T-cell (primary cell): Measurements from ENCODE around the gene C1QTNF3. TPM values are rescaled to one million over a fixed set of nuclear protein-coding genes. Genes with fewer than 3 reads are reported as not detected.

Experiments
- ATAC-seq, 4 experiments: fragments of 200-7000 bp in 3 of 4; fragments of 150-1000 bp in 1 of 4; cut with Tn5 transposase; replicated peaks in 1 of 4; 1 replicate in 3 of 4; 2 replicates in 1 of 4; pipeline ENCODE4 v1.10.0; 2021; ENCODE audit warnings: moderate library complexity in 3 of 4, mild to moderate bottlenecking in 2 of 4, moderate number of reproducible peaks in 1 of 4
- CTCF ChIA-PET, 2 donors: fragments of 300-600 bp; sonication (Branson Sonifier 250); formaldehyde crosslinking; loops; one replicate each; lab custom pipeline; 2022; ENCODE audit warnings: antibody characterized with exemption in 2 of 2; lab: Charles Lee
- POLR2A ChIA-PET, 2 donors: fragments of 300-600 bp; sonication (Branson Sonifier 250); formaldehyde crosslinking; loops; one replicate each; lab custom pipeline; 2022; ENCODE audit warnings: antibody characterized with exemption in 2 of 2; lab: Charles Lee
- DNase-seq, 35 experiments: peaks; one replicate each; pipeline versions ENCODE4 v3.0.0 to v3.0.0-alpha.2; 2013 to 2023
- H3K27ac ChIP-seq: one replicate; pipeline ENCODE4 v1.5.1; 2013; ENCODE audit warnings: low read length
- H3K27me3 ChIP-seq, 2 experiments: replicated peaks in 1 of 2; 1 replicate in 1 of 2; 2 replicates in 1 of 2; pipeline versions ENCODE4 v1.6.1 to v1.7.0; 2013; ENCODE audit warnings: low read length in 1 of 2, mixed read lengths in 1 of 2; ENCODE audit not compliant: control insufficient read depth in 2 of 2, insufficient read depth in 2 of 2; ENCODE audit errors: extremely low read depth in 1 of 2
- H3K36me3 ChIP-seq, 2 donors: 1 replicate in 1 of 2; 2 replicates in 1 of 2; pipeline versions ENCODE4 v1.6.1 to v1.7.0; 2013; ENCODE audit warnings: low read length in 1 of 2; ENCODE audit not compliant: control insufficient read depth in 2 of 2, insufficient read depth in 1 of 2; ENCODE audit errors: extremely low read depth in 1 of 2
- H3K4me1 ChIP-seq, 2 experiments: 1 replicate in 1 of 2; 2 replicates in 1 of 2; pipeline versions ENCODE4 v1.6.1 to v1.7.0; 2013; ENCODE audit warnings: low read length in 2 of 2, mixed read lengths in 1 of 2; ENCODE audit not compliant: insufficient read depth in 2 of 2, control insufficient read depth in 1 of 2; ENCODE audit errors: extremely low read depth in 1 of 2
- H3K4me3 ChIP-seq, 2 donors: 1 replicate in 1 of 2; 2 replicates in 1 of 2; pipeline versions ENCODE4 v1.5.1 to v1.7.0; 2013; ENCODE audit warnings: mild to moderate bottlenecking in 2 of 2, low read length in 1 of 2, moderate library complexity in 1 of 2; ENCODE audit not compliant: control insufficient read depth in 1 of 2; ENCODE audit errors: extremely low read depth in 1 of 2
- H3K9me3 ChIP-seq: 2 replicates; pipeline ENCODE4 v1.7.0; 2013
- H3K27ac Mint-ChIP-seq, 2 donors: one replicate each; pipeline ENCODE4 v1.8.0; 2020 to 2021; ENCODE audit warnings: mild to moderate bottlenecking in 2 of 2, mixed read lengths in 2 of 2
- H3K27me3 Mint-ChIP-seq, 2 donors: one replicate each; pipeline ENCODE4 v1.8.0; 2021 to 2022; ENCODE audit warnings: mixed read lengths in 2 of 2
- H3K36me3 Mint-ChIP-seq: one replicate; pipeline ENCODE4 v1.8.0; 2021; ENCODE audit warnings: mixed read lengths
- H3K4me1 Mint-ChIP-seq, 3 donors: one replicate each; pipeline ENCODE4 v1.8.0; 2020 to 2022; ENCODE audit warnings: mixed read lengths in 3 of 3, mild to moderate bottlenecking in 1 of 3
- H3K4me3 Mint-ChIP-seq, 3 donors: one replicate each; pipeline ENCODE4 v1.8.0; 2020 to 2022; ENCODE audit warnings: mild to moderate bottlenecking in 3 of 3, mixed read lengths in 3 of 3, moderate library complexity in 3 of 3
- H3K9me3 Mint-ChIP-seq, 3 donors: one replicate each; pipeline ENCODE4 v1.8.0; 2020 to 2022; ENCODE audit warnings: mixed read lengths in 3 of 3
- WGBS: methylation state at CpG from one replicate; pipeline ENCODE4 v1.1.5; 2013; ENCODE audit warnings: missing lambda C conversion rate; ENCODE audit not compliant: insufficient coverage; 5-methylcytosine and 5-hydroxymethylcytosine counted together
- total RNA-seq, 35 experiments: library from RNA in 6 of 35; stranded (reverse) in 6 of 35; fragments of 120-200 nt in 1 of 35; gene quantifications; one replicate each; pipeline versions ENCODE4 v1.2.1 to v1.2.4 and lab custom pipeline; 2013 to 2026

C1QTNF3 gene
- total RNA-seq, 5 donors from 2014 or later (not counting 1 experiment from before 2014, with no cell fraction given) = 5.4 to 10.6 (median 5.7) TPM

GRCh38 chr5:33978306-33978705, 64.7 kb downstream of the C1QTNF3 start:
- ChIA-PET CTCF (interaction anchor here in 1 of 2 donors (1.0 kb wide), 1 partner anchor 8 kb away, joined by 3 read pairs; no protein-coding TSS in a partner anchor), POLR2A (no interaction called here)
- 80% methylated on average over 1 of the region's 1 CpG for WGBS
- Mint-ChIP-seq H3K4me3 (no peak overlapping the region), H3K27me3 (peaks cover 2 to 4% of the 10 kb centered on the region in 2 donors), H3K27ac (no peak overlapping the region), H3K36me3 (no peaks in the 10 kb centered on the region), H3K9me3 (no peaks in the 10 kb centered on the region), H3K4me1 (peaks cover 3 to 8% (median 4%) of the 10 kb centered on the region in 3 donors)
- no peak for ATAC-seq
- H3K27ac ChIP-seq = no peak overlapping the region
- no peak for DNase-seq
- no peaks in the 10 kb centered on the region for H3K9me3 ChIP-seq
- no peaks in the 10 kb centered on the region for H3K27me3 ChIP-seq
- H3K4me1 ChIP-seq = no peaks in the 10 kb centered on the region
- H3K36me3 ChIP-seq = no peaks in the 10 kb centered on the region
- no peak overlapping the region for H3K4me3 ChIP-seq

- Histone ChIP-seq H3K27ac (no peak overlapping the region), H3K4me1 (no peaks in the 10 kb centered on the region), H3K9me3 (no peaks in the 10 kb centered on the region), H3K36me3 (no peaks in the 10 kb centered on the region), H3K27me3 (no peaks in the 10 kb centered on the region), H3K4me3 (no peak overlapping the region)
- ATAC-seq (no peak), DNase-seq (no peak)
- Mint-ChIP-seq H3K9me3 (no peaks in the 10 kb centered on the region), H3K4me1 (peaks cover 4 to 19% (median 6%) of the 10 kb centered on the region in 3 donors), H3K36me3 (no peaks in the 10 kb centered on the region), H3K27me3 (peaks cover 2 to 4% of the 10 kb centered on the region in 2 donors), H3K27ac (no peak overlapping the region), H3K4me3 (no peak overlapping the region)
- WGBS = no CpG with 5 or more reads among the region's 1 CpG
- ChIA-PET POLR2A (no interaction called here), CTCF (no interaction called here)
These were observed 66.7 kb downstream of the C1QTNF3 start for GRCh38 chr5:33976307-33976706.

- no peak overlapping the region for H3K27ac Mint-ChIP-seq
- WGBS = 92% methylated on average over 3 of the region's 5 CpGs
- DNase-seq (no peak), ATAC-seq (no peak)
- H3K4me1 ChIP-seq = no peaks in the 10 kb centered on the region
- H3K27me3 Mint-ChIP-seq = peaks cover 2 to 4% of the 10 kb centered on the region in 2 donors
- H3K36me3 Mint-ChIP-seq = no peaks in the 10 kb centered on the region
- no peak overlapping the region for H3K27ac ChIP-seq
- no peaks in the 10 kb centered on the region for H3K36me3 ChIP-seq
- H3K4me1 Mint-ChIP-seq = peaks cover 4 to 19% (median 6%) of the 10 kb centered on the region in 3 donors
- ChIA-PET POLR2A (no interaction called here), CTCF (no interaction called here)
- H3K4me3 ChIP-seq = no peak overlapping the region
- H3K4me3 Mint-ChIP-seq = no peak overlapping the region
- no peaks in the 10 kb centered on the region for H3K9me3 Mint-ChIP-seq
- no peaks in the 10 kb centered on the region for H3K9me3 ChIP-seq
- H3K27me3 ChIP-seq = no peaks in the 10 kb centered on the region
These were observed 67.2 kb downstream of the C1QTNF3 start for GRCh38 chr5:33975852-33976251.

- Histone ChIP-seq H3K9me3 (no peaks in the 10 kb centered on the region), H3K36me3 (no peaks in the 10 kb centered on the region), H3K4me1 (no peaks in the 10 kb centered on the region), H3K27me3 (no peaks in the 10 kb centered on the region), H3K27ac (no peak overlapping the region), H3K4me3 (no peak overlapping the region)
- peak in 1 of 4 experiments; percentile 65 for ATAC-seq
- Mint-ChIP-seq H3K9me3 (no peaks in the 10 kb centered on the region), H3K27ac (no peak overlapping the region), H3K27me3 (peaks cover 0 to 2% of the 10 kb centered on the region in 2 donors), H3K4me1 (peaks cover 4 to 19% (median 6%) of the 10 kb centered on the region in 3 donors), H3K36me3 (no peaks in the 10 kb centered on the region), H3K4me3 (no peak overlapping the region)
- POLR2A ChIA-PET = no interaction called here
- CTCF ChIA-PET = no interaction called here
- no peak for DNase-seq
- WGBS = no CpG with 5 or more reads among the region's 2 CpGs
These were observed 69.7 kb downstream of the C1QTNF3 start for GRCh38 chr5:33973271-33973670.

DNA sequence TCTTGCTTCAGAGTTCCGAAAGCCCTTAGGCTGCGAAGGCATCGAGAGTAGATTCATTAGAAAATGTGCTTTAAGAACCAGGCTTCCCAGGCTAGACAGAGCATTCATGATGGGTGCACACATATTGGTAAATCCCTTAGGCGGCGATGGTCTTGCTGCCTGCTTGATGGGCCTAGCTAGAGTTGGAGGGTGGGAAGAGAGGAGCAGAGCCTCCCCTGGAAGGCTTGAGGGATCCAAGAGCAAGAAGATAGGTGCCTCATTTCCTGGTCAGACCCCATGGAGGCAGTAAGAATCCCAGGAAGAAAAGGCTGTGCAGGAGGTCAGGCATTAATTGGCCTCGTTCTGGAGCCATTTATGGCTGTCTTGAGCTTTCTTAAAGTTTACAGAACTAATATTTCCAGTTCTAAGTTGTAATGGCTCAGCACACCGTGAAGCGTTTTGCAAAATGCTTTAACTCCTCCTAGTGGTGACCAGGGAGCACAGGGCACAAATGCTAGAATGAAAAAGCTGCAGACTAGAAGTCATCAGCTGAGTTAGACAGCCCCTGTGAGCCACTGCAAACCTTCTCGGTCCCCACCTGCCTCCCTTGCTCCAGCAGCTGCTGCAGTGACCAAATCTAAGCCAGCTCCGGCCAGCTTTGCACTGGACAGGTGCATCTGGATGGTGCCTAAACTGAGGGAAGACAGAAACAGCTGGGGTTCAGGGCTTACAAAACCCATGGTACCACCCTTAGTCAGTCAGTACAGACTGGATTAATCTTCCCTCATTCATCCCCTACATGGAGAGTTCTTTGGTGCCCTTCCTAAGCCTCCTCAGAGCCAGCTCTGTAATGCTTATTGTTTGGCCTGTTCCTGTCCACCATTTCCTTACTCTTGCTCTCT, 73.2 kb downstream of the C1QTNF3 start:
- Mint-ChIP-seq H3K27ac (no peak overlapping the region), H3K4me3 (no peak overlapping the region), H3K27me3 (no peaks in the 10 kb centered on the region), H3K9me3 (no peaks in the 10 kb centered on the region), H3K36me3 (no peaks in the 10 kb centered on the region), H3K4me1 (peaks cover 8 to 26% (median 10%) of the 10 kb centered on the region in 3 donors)
- H3K36me3 ChIP-seq = no peaks in the 10 kb centered on the region
- no peaks in the 10 kb centered on the region for H3K27me3 ChIP-seq
- no peak overlapping the region for H3K27ac ChIP-seq
- peak in 3 of 4 experiments; percentile 44 to 66 (median 55) for ATAC-seq
- 54% methylated on average over 10 of the region's 10 CpGs for WGBS
- no peaks in the 10 kb centered on the region for H3K9me3 ChIP-seq
- H3K4me1 ChIP-seq = no peaks in the 10 kb centered on the region
- no peak overlapping the region for H3K4me3 ChIP-seq
- POLR2A ChIA-PET = interaction anchor here in 1 of 2 donors (0.6 kb wide), 1 partner anchor 143 kb away, joined by 3 read pairs; no protein-coding TSS in a partner anchor
- DNase-seq = peak in 2 of 35 experiments; percentile 2 to 34
- CTCF ChIA-PET = interaction anchor here (0.6 to 1.7 kb wide), 10 partner anchors 9 to 535 kb away, joined by 3 to 7 read pairs (median 3); no protein-coding TSS in a partner anchor

- peaks cover 10 to 21% (median 10%) of the 10 kb centered on the region in 3 donors for H3K4me1 Mint-ChIP-seq
- H3K36me3 Mint-ChIP-seq = no peaks in the 10 kb centered on the region
- ChIA-PET CTCF (interaction anchor here (0.6 to 1.7 kb wide), 4 partner anchors 26 to 533 kb away, joined by 3 to 7 read pairs (median 4); no protein-coding TSS in a partner anchor), POLR2A (no interaction called here)
- DNase-seq (no peak), ATAC-seq (no peak)
- no peak overlapping the region for H3K4me3 Mint-ChIP-seq
- H3K27ac Mint-ChIP-seq = no peak overlapping the region
- H3K9me3 Mint-ChIP-seq = no peaks in the 10 kb centered on the region
- no peaks in the 10 kb centered on the region for H3K27me3 Mint-ChIP-seq
- Histone ChIP-seq H3K27ac (no peak overlapping the region), H3K27me3 (no peaks in the 10 kb centered on the region), H3K4me1 (no peaks in the 10 kb centered on the region), H3K4me3 (no peak overlapping the region), H3K9me3 (no peaks in the 10 kb centered on the region), H3K36me3 (no peaks in the 10 kb centered on the region)
- WGBS = 89% methylated on average over 1 of the region's 3 CpGs
These were observed 74.6 kb downstream of the C1QTNF3 start for GRCh38 chr5:33968211-33969005.
